Breast epithelium (tissue), 4 donors: ENCODE data around the gene RNLS. TPM values are rescaled to one million over a fixed set of nuclear protein-coding genes. Genes with fewer than 3 reads are reported as not detected.

Source experiments
- DNase-seq, 2 donors: peaks; one replicate each; pipeline ENCODE4 v3.0.0-alpha.2; 2019; ENCODE audit warnings: low spot score in 2 of 2
- H3K27ac ChIP-seq, 2 donors: fragments of 200-600 bp; sonication (generic) in 1 of 2; one replicate each; pipeline ENCODE4 v1.5.1; 2016 to 2019; ENCODE audit warnings: mild to moderate bottlenecking in 1 of 2
- H3K27me3 ChIP-seq, 2 donors: fragments of 200-600 bp; sonication (generic) in 1 of 2; one replicate each; pipeline versions ENCODE4 v1.5.1 to v1.6.0; 2017 to 2019; ENCODE audit warnings: control low read depth in 1 of 2, mild to moderate bottlenecking in 1 of 2
- H3K36me3 ChIP-seq: fragments of 200-600 bp; one replicate; pipeline ENCODE4 v1.5.1; 2019
- H3K4me1 ChIP-seq, 2 donors: fragments of 200-600 bp; sonication (generic); one replicate each; pipeline ENCODE4 v1.5.1; 2016 to 2019; ENCODE audit warnings: control low read depth in 1 of 2
- H3K4me3 ChIP-seq, 3 donors: fragments of 200-600 bp; sonication (generic); 1 replicate in 2 of 3; 2 replicates in 1 of 3; pipeline ENCODE4 v1.5.1; 2016 to 2019; ENCODE audit warnings: mild to moderate bottlenecking in 3 of 3, moderate library complexity in 2 of 3
- H3K9me3 ChIP-seq, 2 donors: fragments of 200-600 bp; sonication (generic) in 1 of 2; one replicate each; pipeline ENCODE4 v1.5.1; 2016 to 2019; ENCODE audit warnings: control low read depth in 1 of 2
- POLR2A ChIP-seq: fragments of 450-650 bp; IDR thresholded peaks from one replicate; pipeline ENCODE4 v1.6.1; 2016; ENCODE audit warnings: antibody characterized with exemption, mild to moderate bottlenecking, moderate library complexity
- POLR2AphosphoS5 ChIP-seq, 3 donors: sonication (generic); formaldehyde crosslinking; IDR thresholded peaks; one replicate each; pipeline ENCODE4 v1.6.1; 2017; ENCODE audit warnings: antibody characterized with exemption in 3 of 3
- intact Hi-C: fragments of 100-400 bp; cut with DNase I; formaldehyde crosslinking; loops from one replicate; pipeline ENCODE4 v1.15.1; 2023; ENCODE audit warnings: low total_unique reads
- total RNA-seq, 3 donors: library from RNA; depleted of rRNA; stranded (reverse); fragments of >200 nt; gene quantifications; one replicate each; pipeline ENCODE4 v1.1.0, GENCODE V29; 2016
- TF ChIP-seq, protein P1 (sequence below), 3 donors: fragments of 450-650 bp; IDR thresholded peaks; one replicate each; pipeline ENCODE4 v1.5.1; 2016 to 2017; ENCODE audit warnings: antibody characterized with exemption in 3 of 3, mild to moderate bottlenecking in 3 of 3, moderate library complexity in 3 of 3

The RNLS gene
- total RNA-seq, 3 donors from 2014 or later, result 27.9 to 32.1 (median 29.1) TPM

DNA sequence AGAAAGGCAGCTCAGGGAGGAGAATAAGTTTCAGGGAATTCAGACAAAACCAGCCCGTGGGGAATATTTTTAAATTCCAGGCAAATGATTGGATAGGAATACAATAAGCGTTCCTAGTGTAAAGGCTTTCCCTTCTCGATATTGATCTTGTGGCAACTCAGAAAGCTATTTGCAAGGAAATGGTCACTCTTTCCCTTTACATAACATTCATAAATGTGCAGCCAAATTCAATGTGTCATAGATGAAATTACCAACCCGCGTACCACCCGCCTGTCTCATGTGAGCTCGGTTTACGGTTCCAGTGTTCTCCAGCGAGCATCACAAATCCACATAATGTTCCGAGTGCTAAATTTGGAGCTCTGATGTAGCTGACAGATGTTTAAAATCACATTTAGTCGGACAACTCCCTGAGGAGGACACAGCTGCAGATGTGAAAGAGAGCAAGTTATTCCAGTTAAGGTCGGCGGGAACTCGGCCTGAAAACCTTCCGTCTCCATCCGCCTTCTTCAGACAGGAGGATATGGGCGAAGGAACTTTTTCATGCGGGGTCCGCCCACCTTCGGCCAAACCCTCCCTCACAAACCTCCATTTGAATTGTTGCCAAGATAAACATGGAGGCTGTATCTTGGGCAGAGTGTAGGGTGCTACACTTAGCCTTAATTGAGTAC, 327.0 kb downstream of the RNLS start:
- peak overlapping the region in 1 of 3 donors; percentile 43 for H3K4me3 ChIP-seq
- no peaks in the 10 kb centered on the region for H3K27me3 ChIP-seq
- H3K4me1 ChIP-seq, result peaks cover 0 to 7% of the 10 kb centered on the region in 2 donors
- H3K9me3 ChIP-seq, result no peaks in the 10 kb centered on the region
- intact Hi-C loops, result no loop called here
- DNase-seq, result peak in 1 of 2 donors; percentile 49
- H3K27ac ChIP-seq, result peak overlapping the region; percentile 50 to 72
- H3K36me3 ChIP-seq, result no peaks in the 10 kb centered on the region
- TF ChIP-seq POLR2AphosphoS5 (IDR thresholded peaks at IDR 0.05) (peak in 2 of 3 donors; percentile 45 to 65), POLR2A (no peak)
- TF ChIP-seq, protein P1, sequence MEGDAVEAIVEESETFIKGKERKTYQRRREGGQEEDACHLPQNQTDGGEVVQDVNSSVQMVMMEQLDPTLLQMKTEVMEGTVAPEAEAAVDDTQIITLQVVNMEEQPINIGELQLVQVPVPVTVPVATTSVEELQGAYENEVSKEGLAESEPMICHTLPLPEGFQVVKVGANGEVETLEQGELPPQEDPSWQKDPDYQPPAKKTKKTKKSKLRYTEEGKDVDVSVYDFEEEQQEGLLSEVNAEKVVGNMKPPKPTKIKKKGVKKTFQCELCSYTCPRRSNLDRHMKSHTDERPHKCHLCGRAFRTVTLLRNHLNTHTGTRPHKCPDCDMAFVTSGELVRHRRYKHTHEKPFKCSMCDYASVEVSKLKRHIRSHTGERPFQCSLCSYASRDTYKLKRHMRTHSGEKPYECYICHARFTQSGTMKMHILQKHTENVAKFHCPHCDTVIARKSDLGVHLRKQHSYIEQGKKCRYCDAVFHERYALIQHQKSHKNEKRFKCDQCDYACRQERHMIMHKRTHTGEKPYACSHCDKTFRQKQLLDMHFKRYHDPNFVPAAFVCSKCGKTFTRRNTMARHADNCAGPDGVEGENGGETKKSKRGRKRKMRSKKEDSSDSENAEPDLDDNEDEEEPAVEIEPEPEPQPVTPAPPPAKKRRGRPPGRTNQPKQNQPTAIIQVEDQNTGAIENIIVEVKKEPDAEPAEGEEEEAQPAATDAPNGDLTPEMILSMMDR (IDR thresholded peaks at IDR 0.05), result no peak

DNA sequence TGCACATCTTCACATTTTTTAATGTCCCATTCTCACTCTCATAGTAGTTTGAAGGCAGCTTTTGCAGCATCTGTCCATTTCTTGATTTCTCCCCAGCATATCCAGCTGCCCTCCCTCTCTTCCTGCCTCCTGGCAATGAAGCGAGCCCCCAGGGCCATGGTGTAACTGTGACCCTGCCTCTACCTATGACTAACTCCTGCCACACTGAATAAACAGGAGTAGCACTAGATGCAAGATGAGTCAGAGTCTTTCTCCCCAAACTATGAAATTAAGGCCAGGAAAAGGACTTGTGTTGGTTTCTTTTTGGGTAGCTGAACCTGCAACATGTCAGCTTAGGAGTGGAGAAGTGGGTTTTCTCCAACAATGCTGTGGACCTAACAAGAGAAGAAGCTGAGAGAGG, 329.0 kb downstream of the RNLS start:
- no peak for DNase-seq
- Histone ChIP-seq H3K27ac (peak overlapping the region; percentile 36 to 72), H3K9me3 (no peaks in the 10 kb centered on the region), H3K4me1 (peaks cover 0 to 7% of the 10 kb centered on the region in 2 donors), H3K27me3 (no peaks in the 10 kb centered on the region), H3K36me3 (no peaks in the 10 kb centered on the region), H3K4me3 (no peak overlapping the region)
- intact Hi-C loops, result loop anchor here (1.0 kb wide), 1 partner anchor 14 kb away; no protein-coding TSS in a partner anchor
- peak in 1 of 3 donors; percentile 37 for TF ChIP-seq POLR2AphosphoS5 (IDR thresholded peaks at IDR 0.05)
- TF ChIP-seq, protein P1 (IDR thresholded peaks at IDR 0.05), result no peak
- TF ChIP-seq POLR2A, result no peak

DNA sequence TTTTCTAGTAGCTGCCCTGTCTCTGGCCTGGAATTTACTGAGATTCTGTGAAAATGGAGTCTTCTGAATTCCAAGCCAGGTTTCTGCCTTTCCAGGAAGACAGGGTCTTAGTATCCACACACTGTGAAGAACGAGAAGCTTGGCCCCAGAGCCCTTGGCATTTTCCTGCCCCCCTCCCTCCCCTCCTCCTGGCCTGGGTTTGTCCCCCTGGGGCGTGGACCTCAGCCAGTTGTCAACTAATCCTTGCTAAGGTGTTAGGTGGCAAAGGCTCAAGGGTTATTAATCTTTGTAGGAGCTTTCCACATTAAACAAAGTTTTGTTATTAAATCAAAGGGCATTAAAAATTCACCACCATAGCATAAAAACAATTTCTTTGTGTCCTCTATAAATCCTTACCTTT, 329.5 kb downstream of the RNLS start:
- TF ChIP-seq POLR2A, result no peak

DNA sequence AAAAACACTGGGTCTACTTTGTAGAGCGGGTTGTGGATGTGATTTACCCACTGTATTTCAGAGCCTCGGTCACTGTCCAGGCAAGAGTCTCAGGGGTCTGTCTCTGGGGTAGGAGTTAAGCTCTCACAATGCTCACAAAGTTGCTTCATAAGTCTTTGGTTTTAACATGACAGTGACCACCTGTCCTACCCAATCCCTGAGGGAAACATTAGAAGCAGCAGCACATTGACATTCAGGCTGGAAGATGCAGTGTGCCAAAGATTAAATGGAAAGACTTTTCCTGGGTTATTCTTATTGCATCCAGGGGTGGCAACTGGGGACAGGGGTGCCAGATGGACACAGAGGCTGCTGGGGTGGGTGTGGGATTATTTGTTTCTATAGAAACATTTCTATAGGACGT, 330.0 kb downstream of the RNLS start:
- H3K4me3 ChIP-seq, result no peak overlapping the region
- H3K36me3 ChIP-seq, result no peaks in the 10 kb centered on the region
- H3K4me1 ChIP-seq, result peaks cover 0 to 7% of the 10 kb centered on the region in 2 donors
- H3K9me3 ChIP-seq, result no peaks in the 10 kb centered on the region
- no peak for DNase-seq
- TF ChIP-seq POLR2A, result no peak
- TF ChIP-seq, protein P1 (IDR thresholded peaks at IDR 0.05), result no peak
- TF ChIP-seq POLR2AphosphoS5 (IDR thresholded peaks at IDR 0.05), result no peak
- intact Hi-C loops, result no loop called here
- H3K27ac ChIP-seq, result peak overlapping the region in 1 of 2 donors; percentile 36
- no peaks in the 10 kb centered on the region for H3K27me3 ChIP-seq

More for the DNA sequence above, 329.5 kb downstream of the RNLS start:
- H3K36me3 ChIP-seq, result no peaks in the 10 kb centered on the region
- no peaks in the 10 kb centered on the region for H3K9me3 ChIP-seq
- DNase-seq, result no peak
- H3K4me3 ChIP-seq, result no peak overlapping the region
- H3K27ac ChIP-seq, result peak overlapping the region; percentile 36 to 72
- H3K27me3 ChIP-seq, result no peaks in the 10 kb centered on the region
- peaks cover 0 to 7% of the 10 kb centered on the region in 2 donors for H3K4me1 ChIP-seq
- intact Hi-C loops, result loop anchor here (1.0 kb wide), 1 partner anchor 13 kb away; no protein-coding TSS in a partner anchor

DNA sequence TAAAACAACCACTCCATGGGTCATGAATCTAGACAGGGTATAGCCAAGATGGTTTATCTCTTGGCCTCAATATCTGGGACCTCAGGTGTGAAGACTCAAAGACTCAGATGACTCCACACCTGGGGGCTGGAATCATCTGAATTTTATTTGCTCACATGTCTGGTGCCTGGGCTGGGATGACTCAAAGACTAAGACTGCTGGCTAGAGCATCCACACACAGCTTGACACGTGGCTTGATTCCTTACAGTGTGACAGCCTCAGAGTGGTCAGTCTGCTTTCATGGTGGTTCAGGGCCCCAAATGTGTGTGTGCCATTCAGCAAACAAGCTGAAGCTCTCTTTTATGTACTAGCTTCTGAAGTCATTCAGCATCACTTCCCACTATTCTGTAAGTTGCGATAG, 333.7 kb downstream of the RNLS start:
- intact Hi-C loops, result no loop called here
- peaks cover 0 to 5% of the 10 kb centered on the region in 2 donors for H3K4me1 ChIP-seq
- no peak for DNase-seq
- H3K9me3 ChIP-seq, result no peaks in the 10 kb centered on the region
- no peaks in the 10 kb centered on the region for H3K36me3 ChIP-seq
- no peaks in the 10 kb centered on the region for H3K27me3 ChIP-seq
- TF ChIP-seq POLR2AphosphoS5 (IDR thresholded peaks at IDR 0.05) (no peak), POLR2A (no peak)
- TF ChIP-seq, protein P1 (IDR thresholded peaks at IDR 0.05), result no peak
- H3K4me3 ChIP-seq, result no peak overlapping the region
- no peak overlapping the region for H3K27ac ChIP-seq
